ENCODE measurements around the gene TAF1B. TPM values are rescaled to one million over a fixed set of nuclear protein-coding genes. Genes with fewer than 3 reads are reported as not detected.
A peak's percentile ranks its signal among the peaks of the same experiment; 100 is the strongest.

TAF1B gene
- total RNA-seq, 2 donors from 2014 or later: 12.9 to 19.5 TPM

GRCh38 chr2:9838391-9838790 is 4.9 kb upstream of the TAF1B start:
- ATAC-seq (no peak), DNase-seq (no peak)
- Histone ChIP-seq H3K9me3 (no peaks in the 10 kb centered on the region), H3K4me1 (peaks cover 5% of the 10 kb centered on the region), H3K36me3 (replicated peaks in 1 of 2; ENCODE audit: insufficient read depth in 1 of 2, low read depth in 2 of 2) (no peaks in the 10 kb centered on the region), H3K27ac (no peak overlapping the region), H3K27me3 (no peaks in the 10 kb centered on the region), H3K4me3 (no peak overlapping the region)
- intact Hi-C loops (cut with DNase I): no loop called here
- TF ChIP-seq, protein P1, sequence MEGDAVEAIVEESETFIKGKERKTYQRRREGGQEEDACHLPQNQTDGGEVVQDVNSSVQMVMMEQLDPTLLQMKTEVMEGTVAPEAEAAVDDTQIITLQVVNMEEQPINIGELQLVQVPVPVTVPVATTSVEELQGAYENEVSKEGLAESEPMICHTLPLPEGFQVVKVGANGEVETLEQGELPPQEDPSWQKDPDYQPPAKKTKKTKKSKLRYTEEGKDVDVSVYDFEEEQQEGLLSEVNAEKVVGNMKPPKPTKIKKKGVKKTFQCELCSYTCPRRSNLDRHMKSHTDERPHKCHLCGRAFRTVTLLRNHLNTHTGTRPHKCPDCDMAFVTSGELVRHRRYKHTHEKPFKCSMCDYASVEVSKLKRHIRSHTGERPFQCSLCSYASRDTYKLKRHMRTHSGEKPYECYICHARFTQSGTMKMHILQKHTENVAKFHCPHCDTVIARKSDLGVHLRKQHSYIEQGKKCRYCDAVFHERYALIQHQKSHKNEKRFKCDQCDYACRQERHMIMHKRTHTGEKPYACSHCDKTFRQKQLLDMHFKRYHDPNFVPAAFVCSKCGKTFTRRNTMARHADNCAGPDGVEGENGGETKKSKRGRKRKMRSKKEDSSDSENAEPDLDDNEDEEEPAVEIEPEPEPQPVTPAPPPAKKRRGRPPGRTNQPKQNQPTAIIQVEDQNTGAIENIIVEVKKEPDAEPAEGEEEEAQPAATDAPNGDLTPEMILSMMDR (IDR thresholded peaks at IDR 0.05): no peak
- no peak for TF ChIP-seq POLR2A (IDR thresholded peaks at IDR 0.05)

- Histone ChIP-seq H3K27me3 (no peaks in the 10 kb centered on the region), H3K27ac (peak overlapping the region; percentile 40 to 92 (median 83)), H3K9me3 (no peaks in the 10 kb centered on the region), H3K4me1 (peaks cover 14% of the 10 kb centered on the region), H3K4me3 (peak overlapping the region; percentile 72 to 94), H3K36me3 (replicated peaks in 1 of 2; ENCODE audit: insufficient read depth in 1 of 2, low read depth in 2 of 2) (no peaks in the 10 kb centered on the region)
- WGBS, 2 donors: 21 to 27% methylated on average over 20 to 21 of the region's 21 CpGs
- TF ChIP-seq, protein P1 (IDR thresholded peaks at IDR 0.05): no peak
- no peak for TF ChIP-seq POLR2A (IDR thresholded peaks at IDR 0.05)
- intact Hi-C loops (cut with DNase I): no loop called here
- DNase-seq (no peak), ATAC-seq (no peak)
Measured at GRCh38 chr2:9842487-9843228, 616 bp upstream of the TAF1B start.

DNA sequence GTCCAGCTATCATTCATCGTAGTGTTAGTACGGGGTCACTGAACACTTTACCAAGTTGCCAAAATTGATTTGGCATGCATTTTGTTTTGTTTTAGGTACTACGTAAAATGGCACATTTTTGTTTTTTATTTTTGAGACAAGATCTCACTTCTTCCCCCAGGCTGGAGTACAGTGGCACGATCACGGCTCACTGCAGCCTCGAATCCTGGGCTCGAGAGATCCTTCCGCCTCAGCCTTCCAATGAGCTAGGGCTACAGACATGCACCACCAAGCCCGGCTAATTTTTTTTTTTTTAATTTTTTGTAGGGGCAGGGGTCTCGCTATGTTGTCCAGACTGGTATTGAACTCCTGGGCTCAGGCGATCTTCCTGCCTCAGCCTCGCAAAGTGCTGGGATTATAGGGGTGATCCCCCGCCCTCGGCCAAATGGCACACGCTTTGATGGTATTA is 786 bp downstream of the TAF1B start:
- ATAC-seq (no peak), DNase-seq (no peak)
- Histone ChIP-seq H3K36me3 (replicated peaks in 1 of 2; ENCODE audit: insufficient read depth in 1 of 2, low read depth in 2 of 2) (no peaks in the 10 kb centered on the region), H3K9me3 (no peaks in the 10 kb centered on the region), H3K4me1 (peaks cover 14% of the 10 kb centered on the region), H3K27ac (peak overlapping the region; percentile 40 to 92 (median 83)), H3K4me3 (peak overlapping the region; percentile 72 to 94), H3K27me3 (no peaks in the 10 kb centered on the region)
- intact Hi-C loops (cut with DNase I): no loop called here
- 25 to 27% methylated on average over 15 of the region's 15 CpGs for WGBS, 2 donors
- TF ChIP-seq, protein P1 (IDR thresholded peaks at IDR 0.05): peak in 1 of 7 experiments; percentile 2
- no peak for TF ChIP-seq POLR2A (IDR thresholded peaks at IDR 0.05)

- Histone ChIP-seq H3K36me3 (replicated peaks in 1 of 2; ENCODE audit: insufficient read depth in 1 of 2, low read depth in 2 of 2) (peaks cover 0 to 2% of the 10 kb centered on the region in 2 donors), H3K9me3 (no peaks in the 10 kb centered on the region), H3K4me1 (peaks cover 14% of the 10 kb centered on the region), H3K27me3 (no peaks in the 10 kb centered on the region), H3K27ac (no peak overlapping the region), H3K4me3 (no peak overlapping the region)
- intact Hi-C loops (cut with DNase I): no loop called here
- WGBS, 2 donors: 43 to 57% methylated on average over 5 of the region's 5 CpGs
- DNase-seq (no peak), ATAC-seq (no peak)
- no peak for TF ChIP-seq POLR2A (IDR thresholded peaks at IDR 0.05)
- TF ChIP-seq, protein P1 (IDR thresholded peaks at IDR 0.05): no peak
Measured at GRCh38 chr2:9844576-9844975, 1.3 kb downstream of the TAF1B start.

DNA sequence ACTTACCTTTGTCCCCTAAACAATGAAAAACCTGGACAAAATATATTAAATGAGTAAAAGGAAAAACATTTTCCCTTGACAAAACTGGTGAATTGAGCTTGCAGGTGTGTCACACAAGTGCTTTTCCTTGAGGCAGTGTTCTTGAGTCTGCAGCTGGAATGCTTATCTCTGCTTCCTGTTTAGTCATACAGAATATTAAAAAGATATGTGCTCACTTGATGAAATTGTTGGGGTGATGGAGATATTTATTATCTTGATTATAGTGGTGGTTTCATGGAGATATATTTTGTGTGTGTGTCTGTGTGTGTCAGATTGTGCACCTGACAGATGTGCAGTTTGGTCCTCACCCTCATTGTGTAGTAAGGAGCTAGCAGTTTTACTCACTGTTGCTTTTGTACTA is 3.3 kb downstream of the TAF1B start:
- H3K4me3 ChIP-seq: no peak overlapping the region
- no peak for ATAC-seq
- TF ChIP-seq, protein P1 (IDR thresholded peaks at IDR 0.05): no peak
- no peak for TF ChIP-seq POLR2A (IDR thresholded peaks at IDR 0.05)
- DNase-seq: no peak
- no peak overlapping the region for H3K27ac ChIP-seq
- no peaks in the 10 kb centered on the region for H3K9me3 ChIP-seq
- intact Hi-C loops (cut with DNase I): no loop called here
- H3K27me3 ChIP-seq: no peaks in the 10 kb centered on the region
- peaks cover 14% of the 10 kb centered on the region for H3K4me1 ChIP-seq
- H3K36me3 ChIP-seq (replicated peaks in 1 of 2; ENCODE audit: insufficient read depth in 1 of 2, low read depth in 2 of 2): peaks cover 0 to 5% of the 10 kb centered on the region in 2 donors

Data from body of pancreas (tissue), 4 donors.